ENCODE results near the gene ARMC5.
"Not testable (repeated sequence)": the region's sequence is repeated elsewhere in the genome, so short reads cannot be mapped to it uniquely, and the experiment has no call there.

ARMC5 gene

GRCh38 chr16:31472709-31473203 is 13.5 kb downstream of the ARMC5 start:
- intact Hi-C loops (cut with DNase I) = no loop called here
- peak in 2 of 42 donors; percentile 19 to 20 for DNase-seq

GRCh38 chr16:31473264-31473984 is 14.1 kb downstream of the ARMC5 start:
- intact Hi-C loops (cut with DNase I) = no loop called here
- no peak for DNase-seq

- peak in 1 of 42 donors; percentile 18 for DNase-seq
- intact Hi-C loops (cut with DNase I) = no loop called here
These were observed 14.9 kb downstream of the ARMC5 start for GRCh38 chr16:31474173-31474714.

- intact Hi-C loops (cut with DNase I) = no loop called here
- DNase-seq = no peak
These were observed 15.8 kb downstream of the ARMC5 start for GRCh38 chr16:31474773-31475738.

GRCh38 chr16:31475946-31476302 is 16.6 kb downstream of the ARMC5 start:
- intact Hi-C loops (cut with DNase I) = no loop called here
- DNase-seq = no peak

GRCh38 chr16:31476303-31477219 is 17.3 kb downstream of the ARMC5 start:
- peak in 38 of 42 donors; percentile 18 to 74 (median 57) for DNase-seq
- intact Hi-C loops (cut with DNase I) = no loop called here

- intact Hi-C loops (cut with DNase I) = no loop called here
- peak in 1 of 42 donors; percentile 27 for DNase-seq
These were observed 18.2 kb downstream of the ARMC5 start for GRCh38 chr16:31477220-31478216.

GRCh38 chr16:31478956-31479355 is 19.7 kb downstream of the ARMC5 start:
- no peak for DNase-seq
- intact Hi-C loops (cut with DNase I) = no loop called here

GRCh38 chr16:31479751-31480150 is 20.4 kb downstream of the ARMC5 start:
- intact Hi-C loops (cut with DNase I) = no loop called here
- no peak for DNase-seq

GRCh38 chr16:31480851-31481536 is 21.7 kb downstream of the ARMC5 start:
- intact Hi-C loops (cut with DNase I) = no loop called here

GRCh38 chr16:31483081-31483480 is 23.8 kb downstream of the ARMC5 start, which contains the start of gene SLC5A2:
Gene SLC5A2, plus strand, starts transcription at chr16:31483123. Its CDS starts 14 bp downstream, at chr16:31483137.
- no peak for DNase-seq
- intact Hi-C loops (cut with DNase I) = no loop called here

More at GRCh38 chr16:31480851-31481536, 21.7 kb downstream of the ARMC5 start:
- DNase-seq = no peak

GRCh38 chr16:31484048-31484447 is 24.7 kb downstream of the ARMC5 start:
- intact Hi-C loops (cut with DNase I); DNase-seq: not testable (repeated sequence)

GRCh38 chr16:31484491-31485171 is 25.3 kb downstream of the ARMC5 start:
- no peak for DNase-seq
- intact Hi-C loops (cut with DNase I) = no loop called here

GRCh38 chr16:31485571-31485970 is 26.3 kb downstream of the ARMC5 start:
- intact Hi-C loops (cut with DNase I) = no loop called here
- no peak for DNase-seq

- intact Hi-C loops (cut with DNase I) = no loop called here
- DNase-seq = no peak
These were observed 26.7 kb downstream of the ARMC5 start for GRCh38 chr16:31486045-31486444.

GRCh38 chr16:31487071-31487719 is 27.9 kb downstream of the ARMC5 start:
- intact Hi-C loops (cut with DNase I) = no loop called here
- no peak for DNase-seq
